ENCODE results near the gene IL6ST.

- TF ChIP-seq POLR2AphosphoS5 (IDR thresholded peaks at IDR 0.05): no peak
- no peak for TF ChIP-seq POLR2A (IDR thresholded peaks at IDR 0.05)
- no peak for TF ChIP-seq CTCF (IDR thresholded peaks at IDR 0.05 in 8 of 11, conservative IDR thresholded peaks at IDR 0.05 in 3 of 11)
Observed at GRCh38 chr5:55921617-55922016, 73.1 kb downstream of the IL6ST start.
